ENCODE results near the gene THBS4. TPM values are rescaled to one million over a fixed set of nuclear protein-coding genes. Genes with fewer than 3 reads are reported as not detected.

The THBS4 gene
- 10 to 100 TPM; 18.4 to 20.8 TPM for total RNA-seq

- TF ChIP-seq CTCF (IDR thresholded peaks at IDR 0.05): no peak
- no peak for TF ChIP-seq POLR2A (IDR thresholded peaks at IDR 0.05)
- ATAC-seq (no peak), DNase-seq (no peak)
- no peaks in the 10 kb centered on the region for H3K9me3 ChIP-seq
- H3K27me3 ChIP-seq: peaks cover 0 to 5% of the 10 kb centered on the region in 2 donors
- peaks cover 8% of the 10 kb centered on the region for H3K4me1 ChIP-seq
- intact Hi-C loops (cut with DNase I): no loop called here
- 9 to 12% methylated on average over 27 to 47 of the region's 76 CpGs for WGBS, 2 donors
- no peak within 1 kb of the TSS for H3K4me3 ChIP-seq
- no peaks in the 10 kb centered on the region for H3K36me3 ChIP-seq (replicated peaks in 1 of 2; ENCODE audit: insufficient read depth in 1 of 2, low read depth in 2 of 2)
- no peak within 1 kb of the TSS for H3K27ac ChIP-seq
Observed at GRCh38 chr5:80034962-80035821, at the start of gene THBS4. Gene THBS4, plus strand, starts transcription at chr5:80035348. Its CDS starts 190 bp downstream, at chr5:80035538.

- H3K27me3 ChIP-seq: no peaks in the 10 kb centered on the region
- DNase-seq: no peak
- H3K36me3 ChIP-seq (replicated peaks in 1 of 2; ENCODE audit: insufficient read depth in 1 of 2, low read depth in 2 of 2): peaks cover 0 to 19% of the 10 kb centered on the region in 2 donors
- H3K4me1 ChIP-seq: peaks cover 8% of the 10 kb centered on the region
- intact Hi-C loops (cut with DNase I): no loop called here
- no peak overlapping the region for H3K27ac ChIP-seq
- TF ChIP-seq CTCF (IDR thresholded peaks at IDR 0.05) (no peak), POLR2A (IDR thresholded peaks at IDR 0.05) (no peak)
- no peak for ATAC-seq
- H3K9me3 ChIP-seq: no peaks in the 10 kb centered on the region
- no peak overlapping the region for H3K4me3 ChIP-seq
Observed at GRCh38 chr5:79986260-79986659, 48.9 kb upstream of the THBS4 start.

GRCh38 chr5:79990205-79990597 is 44.9 kb upstream of the THBS4 start:
- peaks cover 15% of the 10 kb centered on the region for H3K4me1 ChIP-seq
- no peaks in the 10 kb centered on the region for H3K27me3 ChIP-seq
- TF ChIP-seq CTCF (IDR thresholded peaks at IDR 0.05) (no peak), POLR2A (IDR thresholded peaks at IDR 0.05) (no peak)
- H3K27ac ChIP-seq: peak overlapping the region in 1 of 4 donors; percentile 67
- WGBS, 2 donors: 69 to 78% methylated on average over 6 of the region's 6 CpGs
- DNase-seq: no peak
- no peak for ATAC-seq
- H3K36me3 ChIP-seq (replicated peaks in 1 of 2; ENCODE audit: insufficient read depth in 1 of 2, low read depth in 2 of 2): peaks cover 0 to 10% of the 10 kb centered on the region in 2 donors
- no peaks in the 10 kb centered on the region for H3K9me3 ChIP-seq
- peak overlapping the region in 1 of 2 donors; percentile 99 for H3K4me3 ChIP-seq
- intact Hi-C loops (cut with DNase I): no loop called here

- ATAC-seq (peak; percentile 87), DNase-seq (peak; percentile 71 to 82 (median 78))
- Histone ChIP-seq H3K4me1 (peaks cover 15% of the 10 kb centered on the region), H3K36me3 (replicated peaks in 1 of 2; ENCODE audit: insufficient read depth in 1 of 2, low read depth in 2 of 2) (peaks cover 0 to 10% of the 10 kb centered on the region in 2 donors), H3K9me3 (no peaks in the 10 kb centered on the region), H3K27ac (peak within 1 kb of the TSS in 3 of 4 donors; percentile 28 to 72 (median 67)), H3K4me3 (peak within 1 kb of the TSS; percentile 57 to 99), H3K27me3 (no peaks in the 10 kb centered on the region)
- TF ChIP-seq POLR2A (IDR thresholded peaks at IDR 0.05) (peak in 2 of 3 donors; percentile 56 to 63), CTCF (IDR thresholded peaks at IDR 0.05) (no peak)
- 1 to 2% methylated on average over 40 to 50 of the region's 50 CpGs for WGBS, 2 donors
- intact Hi-C loops (cut with DNase I): no loop called here
Observed at GRCh38 chr5:79990598-79991507, 44.3 kb upstream of the THBS4 start, which contains the start of gene MTX3. Gene MTX3, minus strand, starts transcription at chr5:79991262. Its CDS starts 24 bp downstream, at chr5:79991238.
